ENCODE measurements around the gene SERGEF.

Gene SERGEF

GRCh38 chr11:17774232-17775034 is 238.4 kb downstream of the SERGEF start:
- H3K4me3 ChIP-seq (ENCODE audit: low read depth, low read length), result no peak overlapping the region

GRCh38 chr11:17773674-17774073 is 239.2 kb downstream of the SERGEF start:
- H3K4me3 ChIP-seq (ENCODE audit: low read depth, low read length), result no peak overlapping the region

GRCh38 chr11:17772704-17773600 is 239.9 kb downstream of the SERGEF start:
- no peak overlapping the region for H3K4me3 ChIP-seq (ENCODE audit: low read depth, low read length)

DNA sequence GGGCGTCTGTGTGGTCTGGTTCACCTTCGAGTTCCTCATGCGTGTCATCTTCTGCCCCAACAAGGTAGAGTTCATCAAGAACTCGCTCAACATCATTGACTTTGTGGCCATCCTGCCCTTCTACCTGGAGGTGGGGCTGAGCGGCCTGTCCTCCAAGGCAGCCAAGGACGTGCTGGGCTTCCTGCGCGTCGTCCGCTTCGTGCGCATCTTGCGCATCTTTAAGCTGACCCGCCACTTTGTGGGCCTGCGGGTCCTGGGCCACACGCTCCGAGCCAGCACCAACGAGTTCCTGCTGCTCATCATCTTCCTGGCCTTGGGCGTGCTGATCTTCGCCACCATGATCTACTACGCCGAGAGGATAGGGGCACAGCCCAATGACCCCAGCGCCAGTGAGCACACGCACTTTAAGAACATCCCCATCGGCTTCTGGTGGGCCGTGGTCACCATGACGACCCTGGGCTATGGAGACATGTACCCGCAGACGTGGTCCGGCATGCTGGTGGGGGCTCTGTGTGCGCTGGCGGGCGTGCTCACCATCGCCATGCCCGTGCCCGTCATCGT is 240.9 kb downstream of the SERGEF start:
- H3K4me3 ChIP-seq (ENCODE audit: low read depth, low read length), result no peak overlapping the region

DNA sequence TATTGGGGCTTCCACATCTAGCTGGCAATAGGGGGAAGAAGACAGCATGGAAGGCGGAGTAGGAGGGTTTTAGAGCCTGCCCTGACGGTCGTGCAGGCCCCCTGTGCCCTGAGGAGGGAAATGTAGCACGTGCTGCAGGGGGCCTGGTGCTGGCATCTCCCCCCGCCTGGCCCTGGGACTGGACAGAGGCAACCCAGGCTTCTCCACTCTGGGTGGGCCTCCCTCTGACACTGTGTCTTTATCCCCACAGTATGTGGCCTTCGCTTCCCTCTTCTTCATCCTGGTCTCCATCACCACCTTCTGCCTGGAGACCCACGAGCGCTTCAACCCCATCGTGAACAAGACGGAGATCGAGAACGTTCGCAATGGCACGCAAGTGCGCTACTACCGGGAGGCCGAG is 241.4 kb downstream of the SERGEF start:
- no peak overlapping the region for H3K4me3 ChIP-seq (ENCODE audit: low read depth, low read length)

DNA sequence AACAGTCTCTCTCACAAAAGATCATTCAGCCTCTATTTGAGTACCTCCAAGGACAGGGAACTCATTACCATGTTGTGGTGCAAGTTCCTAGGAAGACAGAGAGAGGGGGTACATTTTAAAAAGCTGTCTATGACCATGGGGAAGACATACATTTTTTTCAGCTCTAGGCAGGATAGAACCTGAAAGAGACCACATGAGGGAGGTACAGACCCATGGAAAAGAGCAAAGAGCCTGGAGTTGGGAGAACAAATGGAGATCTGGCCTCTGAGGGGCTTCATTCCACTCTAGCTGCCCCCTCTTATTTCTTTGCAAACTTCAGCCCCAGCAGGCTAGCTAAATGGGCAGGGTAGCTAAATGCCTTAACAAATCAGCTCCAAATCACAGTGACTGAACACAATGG is 241.9 kb downstream of the SERGEF start:
- no peak overlapping the region for H3K4me3 ChIP-seq (ENCODE audit: low read depth, low read length)

DNA sequence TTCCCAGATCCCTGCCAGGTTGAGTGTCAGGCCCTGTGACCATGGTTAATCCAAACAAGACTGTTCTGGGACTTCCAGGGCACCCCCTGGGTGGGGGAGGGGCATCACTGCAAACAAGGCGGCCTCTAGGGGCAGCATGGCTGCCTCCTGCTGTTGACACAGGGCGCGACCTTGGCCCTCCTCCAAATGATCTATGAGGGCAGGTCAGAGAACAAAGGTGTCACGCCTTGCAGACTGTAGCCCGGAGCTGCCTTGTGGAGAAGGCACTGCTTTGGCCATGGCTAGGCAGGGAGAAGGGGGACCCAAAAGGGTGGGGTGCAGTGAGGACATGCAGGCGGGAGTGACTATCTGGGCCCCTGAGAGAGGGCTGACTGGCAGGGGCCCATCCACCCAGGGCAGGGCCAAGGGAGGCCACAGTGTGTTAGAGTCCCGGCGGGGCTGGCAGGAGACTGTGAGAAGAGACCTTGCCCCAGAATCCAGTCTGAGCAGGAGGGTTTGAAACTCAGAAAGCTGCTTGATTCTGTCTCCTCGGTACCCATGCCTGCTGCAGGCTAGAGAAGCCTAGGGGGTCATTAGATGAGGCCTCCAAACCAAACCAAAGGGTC is 242.7 kb downstream of the SERGEF start:
- H3K4me3 ChIP-seq (ENCODE audit: low read depth, low read length), result no peak overlapping the region

GRCh38 chr11:17769218-17769617 is 243.6 kb downstream of the SERGEF start:
- H3K4me3 ChIP-seq (ENCODE audit: low read depth, low read length), result no peak overlapping the region

- no peak overlapping the region for H3K4me3 ChIP-seq (ENCODE audit: low read depth, low read length)
Measured at GRCh38 chr11:17768547-17768946, 244.3 kb downstream of the SERGEF start.

DNA sequence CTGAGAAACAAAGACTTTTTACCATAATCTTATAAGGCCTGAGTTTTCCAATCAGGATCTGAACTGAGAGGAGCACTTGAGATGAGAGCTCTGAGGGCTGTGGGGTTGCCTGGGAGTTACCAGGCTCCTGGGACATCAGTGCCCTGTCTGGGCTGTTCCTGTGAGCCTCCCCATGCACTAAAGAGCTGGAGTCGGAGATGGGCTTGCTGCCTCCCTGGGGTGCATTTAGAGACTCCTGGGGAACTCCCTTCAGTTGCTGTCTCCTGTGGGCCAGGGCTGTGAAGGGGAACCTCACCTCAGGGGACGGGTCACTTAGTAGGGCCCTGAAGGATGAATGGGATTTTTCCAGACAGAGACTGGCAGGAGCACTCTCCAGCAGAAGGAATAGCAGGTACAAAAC is 244.9 kb downstream of the SERGEF start:
- no peak overlapping the region for H3K4me3 ChIP-seq (ENCODE audit: low read depth, low read length)

DNA sequence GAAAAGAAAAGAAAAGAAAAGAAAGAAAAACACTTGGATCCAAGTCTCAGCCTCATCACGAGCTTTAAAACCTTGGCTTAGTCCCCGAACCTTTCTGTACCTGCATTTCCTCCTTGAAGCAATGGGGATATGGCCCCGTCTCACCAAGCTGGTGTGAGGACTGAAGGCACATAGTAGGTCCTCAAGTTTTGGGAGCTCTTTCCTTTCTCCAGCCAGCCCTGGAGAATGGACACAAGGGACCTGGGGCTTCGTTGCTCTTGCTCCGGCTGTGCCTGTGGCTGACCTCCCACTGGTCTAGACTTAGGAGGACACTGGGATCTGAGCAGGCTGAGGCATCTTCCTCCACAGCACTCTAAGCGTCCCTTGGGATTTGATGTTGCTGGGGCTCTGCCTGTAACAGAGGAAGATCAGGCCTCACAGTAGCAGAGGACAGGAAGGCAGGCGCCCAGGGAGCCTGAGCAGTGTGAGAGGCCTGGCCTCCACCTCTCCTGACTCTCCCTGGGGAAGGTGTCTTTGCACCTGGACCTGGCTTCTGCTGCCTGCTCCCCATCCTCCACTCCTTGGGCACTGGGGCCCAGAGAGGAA is 245.5 kb downstream of the SERGEF start:
- H3K4me3 ChIP-seq (ENCODE audit: low read depth, low read length), result no peak overlapping the region

- no peak overlapping the region for H3K4me3 ChIP-seq (ENCODE audit: low read depth, low read length)
Measured at GRCh38 chr11:17766590-17766989, 246.3 kb downstream of the SERGEF start.

- no peak overlapping the region for H3K4me3 ChIP-seq (ENCODE audit: low read depth, low read length)
Measured at GRCh38 chr11:17766073-17766359, 246.8 kb downstream of the SERGEF start.

DNA sequence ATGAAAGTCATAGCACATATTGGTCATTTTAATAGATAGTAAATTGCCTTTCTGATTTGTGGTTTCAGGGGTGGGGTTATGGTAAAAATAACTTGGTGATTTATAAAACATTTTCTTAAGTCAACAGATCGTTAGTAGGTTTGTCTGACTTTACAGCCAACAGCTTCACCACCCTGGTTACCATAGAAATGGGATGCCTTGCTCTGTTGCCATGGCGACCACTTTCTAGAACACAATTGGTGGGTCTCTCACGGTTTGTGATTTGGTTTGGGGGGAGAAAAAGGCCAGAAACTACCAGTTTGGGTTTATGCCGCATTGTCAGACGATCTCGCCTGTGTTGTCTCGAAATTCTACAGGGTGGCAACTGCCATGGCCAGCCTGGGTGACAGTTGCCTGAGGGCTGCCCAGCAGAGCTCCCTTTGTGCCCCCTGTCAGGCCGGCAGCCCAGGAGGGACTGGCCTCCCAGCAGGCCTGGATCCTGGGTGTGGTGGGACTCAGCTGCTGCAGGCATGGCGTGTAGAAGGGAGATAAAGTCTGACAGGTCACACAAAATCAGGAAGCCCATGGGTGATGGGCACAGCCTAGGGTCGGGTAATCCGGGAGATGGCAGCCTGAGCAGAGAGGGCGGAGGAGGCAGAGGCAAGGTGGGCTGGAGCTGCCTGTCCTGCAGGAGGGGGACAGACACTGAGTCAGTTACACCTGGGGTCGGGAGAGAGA is 247.3 kb downstream of the SERGEF start:
- H3K4me3 ChIP-seq (ENCODE audit: low read depth, low read length), result no peak overlapping the region

DNA sequence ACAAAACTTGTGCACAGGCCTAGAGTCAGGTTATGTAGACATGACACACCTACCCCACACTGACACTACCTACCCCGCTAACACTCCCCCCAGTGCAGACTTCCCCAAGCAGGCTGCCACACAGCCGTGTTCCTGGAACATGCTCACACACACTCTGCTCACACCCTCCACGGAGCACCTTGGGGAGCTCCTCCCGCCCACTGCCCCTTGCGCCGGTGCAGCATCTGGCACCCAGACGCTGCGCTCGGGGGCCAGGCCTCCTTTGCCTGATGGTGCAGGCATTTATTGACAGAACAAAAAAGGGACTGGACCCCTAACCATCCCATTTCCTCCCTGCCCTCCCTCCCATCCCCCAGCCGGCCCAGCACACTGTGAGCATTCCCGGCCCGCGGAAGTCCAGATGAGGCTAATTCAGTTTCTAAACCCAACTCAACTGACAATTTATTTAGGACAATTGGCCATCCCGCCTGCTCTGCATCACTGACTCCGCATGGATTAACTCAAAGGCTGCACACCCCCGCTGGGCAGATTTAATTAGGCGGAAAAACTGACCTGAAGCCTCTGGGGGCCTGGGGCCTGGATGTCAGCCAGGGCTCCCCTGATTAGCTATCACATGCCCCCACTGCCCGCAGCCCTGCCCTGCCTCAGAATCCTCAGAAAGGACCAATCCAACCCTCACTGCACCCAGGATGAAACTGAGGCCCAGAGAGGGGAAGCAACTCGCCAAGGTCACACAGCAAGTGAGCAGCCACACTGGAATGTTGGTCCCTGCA is 248.2 kb downstream of the SERGEF start:
- no peak overlapping the region for H3K4me3 ChIP-seq (ENCODE audit: low read depth, low read length)

DNA sequence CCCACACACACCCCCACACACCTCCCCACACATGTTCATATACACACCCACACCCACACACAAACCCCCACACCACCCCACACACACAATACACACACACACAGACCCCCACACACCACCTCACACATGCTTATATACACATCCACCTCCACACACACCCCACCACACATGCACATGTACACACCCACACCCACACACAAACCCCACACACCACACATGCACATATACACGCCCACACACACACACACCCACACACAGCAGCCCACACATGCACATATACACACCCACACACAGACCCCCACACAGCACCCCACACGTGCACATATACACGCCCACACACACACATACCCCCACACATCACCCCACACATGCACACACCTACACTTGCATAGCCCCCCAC is 249.1 kb downstream of the SERGEF start:
- H3K4me3 ChIP-seq (ENCODE audit: low read depth, low read length), result no peak overlapping the region

GRCh38 chr11:17763244-17763643 is 249.6 kb downstream of the SERGEF start:
- H3K4me3 ChIP-seq (ENCODE audit: low read depth, low read length), result no peak overlapping the region

DNA sequence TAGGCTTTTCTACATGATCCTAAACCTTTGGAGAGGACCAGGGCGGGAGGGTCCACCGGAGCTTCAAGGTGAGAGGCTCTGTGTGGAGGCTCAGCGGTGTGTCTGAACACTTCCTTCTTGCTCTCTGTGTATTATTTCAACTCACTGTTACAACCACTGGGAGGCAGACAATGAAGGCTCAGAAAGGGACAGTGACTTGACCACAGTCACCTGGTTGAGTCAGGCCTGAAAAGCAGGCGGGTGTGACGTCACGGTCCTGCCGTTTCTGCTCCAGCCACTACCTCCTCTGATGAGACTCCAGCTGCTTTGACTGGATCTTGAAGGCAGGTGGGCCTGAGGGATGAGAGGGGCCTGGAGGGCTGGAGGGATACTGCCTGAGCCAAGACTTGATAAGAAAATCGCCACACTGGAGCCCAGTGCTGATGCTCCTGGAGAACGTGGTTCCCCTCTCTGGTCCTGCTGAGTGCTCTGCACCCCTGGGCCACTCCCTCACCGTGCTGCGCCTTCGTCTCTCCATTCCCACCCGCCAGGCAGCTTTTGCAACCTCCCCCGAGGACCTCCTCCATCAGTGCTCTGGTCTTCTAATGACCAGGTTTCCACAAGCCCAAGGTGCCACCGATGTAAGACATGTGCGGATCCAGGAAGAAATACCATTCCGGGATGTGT is 250.4 kb downstream of the SERGEF start:
- H3K4me3 ChIP-seq (ENCODE audit: low read depth, low read length), result no peak overlapping the region

Data from iPS-11a (cell line).